ENCODE measurements around the gene TNFAIP8.

Gene TNFAIP8

GRCh38 chr5:119387945-119388618 lies 32.3 kb downstream of the TNFAIP8 start:
- DNase-seq (ENCODE audit: low read depth): peak; percentile 69
- no peak overlapping the region for H3K4me3 ChIP-seq (ENCODE audit: low read length)
- TF ChIP-seq CTCF (IDR thresholded peaks at IDR 0.05; ENCODE audit: insufficient read depth, low read depth, low read length, missing control alignments): no peak

- TF ChIP-seq CTCF (IDR thresholded peaks at IDR 0.05; ENCODE audit: insufficient read depth, low read depth, low read length, missing control alignments): no peak
- no peak overlapping the region for H3K4me3 ChIP-seq (ENCODE audit: low read length)
- DNase-seq (ENCODE audit: low read depth): no peak
These were observed 32.9 kb downstream of the TNFAIP8 start for GRCh38 chr5:119388619-119389190.

GRCh38 chr5:119389288-119390030 lies 33.6 kb downstream of the TNFAIP8 start:
- no peak overlapping the region for H3K4me3 ChIP-seq (ENCODE audit: low read length)
- peak; percentile 39 for DNase-seq (ENCODE audit: low read depth)
- TF ChIP-seq CTCF (IDR thresholded peaks at IDR 0.05; ENCODE audit: insufficient read depth, low read depth, low read length, missing control alignments): no peak

GRCh38 chr5:119390404-119390803 lies 34.6 kb downstream of the TNFAIP8 start:
- no peak overlapping the region for H3K4me3 ChIP-seq (ENCODE audit: low read length)
- no peak for TF ChIP-seq CTCF (IDR thresholded peaks at IDR 0.05; ENCODE audit: insufficient read depth, low read depth, low read length, missing control alignments)
- DNase-seq (ENCODE audit: low read depth): no peak

GRCh38 chr5:119393201-119393691 lies 37.4 kb downstream of the TNFAIP8 start:
- DNase-seq (ENCODE audit: low read depth): no peak
- no peak overlapping the region for H3K4me3 ChIP-seq (ENCODE audit: low read length)
- TF ChIP-seq CTCF (IDR thresholded peaks at IDR 0.05; ENCODE audit: insufficient read depth, low read depth, low read length, missing control alignments): no peak

- H3K4me3 ChIP-seq (ENCODE audit: low read length): no peak overlapping the region
- TF ChIP-seq CTCF (IDR thresholded peaks at IDR 0.05; ENCODE audit: insufficient read depth, low read depth, low read length, missing control alignments): no peak
- DNase-seq (ENCODE audit: low read depth): peak; percentile 63
These were observed 37.9 kb downstream of the TNFAIP8 start for GRCh38 chr5:119393746-119394145.
